A549 (cell line): ENCODE results near the gene DDX31.

Experiments used
- CEBPB ChIP-seq, 2 experiments: fragments of >200 bp in 1 of 2; sonication (Bioruptor Twin) in 1 of 2; formaldehyde crosslinking in 1 of 2; IDR thresholded peaks; 2 replicates each; pipeline ENCODE4 v1.6.1; 2012 to 2016
- CTCF ChIP-seq: fragments of >200 bp; sonication (Bioruptor Twin); formaldehyde crosslinking; IDR thresholded peaks from 3 replicates; pipeline ENCODE4 v1.5.1; 2016
- EP300 ChIP-seq, 2 experiments: fragments of >200 bp; sonication (Bioruptor Twin); formaldehyde crosslinking; IDR thresholded peaks; 2 replicates in 1 of 2; 3 replicates in 1 of 2; pipeline ENCODE4 v1.6.1; 2016 to 2017
- FOSL2 ChIP-seq, 2 experiments: fragments of 450-650 bp in 1 of 2; fragments of >200 bp in 1 of 2; sonication (Bioruptor Twin) in 1 of 2; formaldehyde crosslinking; IDR thresholded peaks; 2 replicates each; pipeline versions ENCODE4 v1.5.0 to v1.6.1; 2016 to 2020; ENCODE audit warnings: mild to moderate bottlenecking in 1 of 2, moderate library complexity in 1 of 2
- HOXB13 ChIP-seq: fragments of 250-450 bp; sonication (Bioruptor Pico); IDR thresholded peaks from 2 replicates; pipeline ENCODE4 v1.5.0; 2020; ENCODE audit warnings: low read depth, mild to moderate bottlenecking, moderate library complexity
- JUN ChIP-seq, 2 experiments: fragments of >200 bp; sonication (Bioruptor Twin); formaldehyde crosslinking; IDR thresholded peaks; 2 replicates in 1 of 2; 3 replicates in 1 of 2; pipeline ENCODE4 v1.6.1; 2016 to 2017
- MAX ChIP-seq: IDR thresholded peaks from 2 replicates; pipeline ENCODE4 v1.6.1; 2012
- PHF8 ChIP-seq: fragments of 200-600 bp; sonication (generic); IDR thresholded peaks from 2 replicates; pipeline ENCODE4 v1.6.1; 2016; ENCODE audit warnings: low read depth, mild to moderate bottlenecking, antibody characterized with exemption, moderate library complexity, borderline replicate concordance
- POLR2A ChIP-seq: IDR thresholded peaks from 2 replicates; pipeline ENCODE4 v1.6.1; 2012; ENCODE audit warnings: mild to moderate bottlenecking, low read length
- RAD21 ChIP-seq, 2 experiments: fragments of >200 bp in 1 of 2; sonication (Bioruptor Twin) in 1 of 2; formaldehyde crosslinking in 1 of 2; IDR thresholded peaks in 1 of 2; conservative IDR thresholded peaks in 1 of 2; 2 replicates in 1 of 2; 3 replicates in 1 of 2; pipeline ENCODE4 v1.6.1; 2012 to 2018; ENCODE audit warnings: inconsistent platforms in 1 of 2
- RCOR1 ChIP-seq: fragments of 150-350 bp; IDR thresholded peaks from 2 replicates; pipeline ENCODE4 v1.6.1; 2014; ENCODE audit warnings: antibody characterized with exemption, low read length, low read depth
- SMC3 ChIP-seq: fragments of >200 bp; sonication (Bioruptor Twin); formaldehyde crosslinking; IDR thresholded peaks from 3 replicates; pipeline ENCODE4 v1.6.1; 2018; ENCODE audit warnings: inconsistent platforms
- SREBF2 ChIP-seq: fragments of 450-650 bp; IDR thresholded peaks from 2 replicates; pipeline ENCODE4 v1.6.1; 2014; ENCODE audit warnings: mild to moderate bottlenecking, moderate library complexity

GRCh38 chr9:132627594-132627993 is 42.2 kb downstream of the DDX31 start:
- TF ChIP-seq CTCF = no peak
- no peak for TF ChIP-seq JUN (IDR thresholded peaks at IDR 0.05)
- TF ChIP-seq POLR2A = no peak
- no peak for TF ChIP-seq SMC3
- no peak for TF ChIP-seq HOXB13 (CRISPR knock-in tag)
- no peak for TF ChIP-seq RCOR1
- TF ChIP-seq EP300 (IDR thresholded peaks at IDR 0.05) = no peak
- TF ChIP-seq CEBPB (IDR thresholded peaks at IDR 0.05) = no peak
- TF ChIP-seq RAD21 (conservative IDR thresholded peaks at IDR 0.05 in 1 of 2, IDR thresholded peaks at IDR 0.05 in 1 of 2) = no peak
- TF ChIP-seq PHF8 = no peak
- TF ChIP-seq SREBF2 = no peak
- TF ChIP-seq FOSL2 (IDR thresholded peaks at IDR 0.05) = no peak
- no peak for TF ChIP-seq FOSL2 (CRISPR knock-in tag; IDR thresholded peaks at IDR 0.05)
- TF ChIP-seq MAX = no peak
